Uterus (tissue), 2 donors: ENCODE data around the gene CARD9.

ENCODE experiments used
- CTCF ChIP-seq, 4 experiments: fragments of 200-600 bp in 2 of 4; fragments of 450-650 bp in 2 of 4; sonication (generic) in 2 of 4; IDR thresholded peaks; one replicate each; pipeline ENCODE4 v1.5.1; 2016 to 2019; ENCODE audit warnings: antibody characterized with exemption in 4 of 4, mild to moderate bottlenecking in 2 of 4, moderate library complexity in 1 of 4
- POLR2A ChIP-seq, 2 donors: fragments of 450-650 bp; IDR thresholded peaks; one replicate each; pipeline ENCODE4 v1.6.1; 2016; ENCODE audit warnings: antibody characterized with exemption in 2 of 2, mild to moderate bottlenecking in 1 of 2, moderate library complexity in 1 of 2

GRCh38 chr9:136353757-136354488 is 19.5 kb downstream of the CARD9 start:
- TF ChIP-seq CTCF (IDR thresholded peaks at IDR 0.05) (no peak), POLR2A (IDR thresholded peaks at IDR 0.05) (no peak)
